HepG2 (cell line): ENCODE measurements around the gene SLC35B2. TPM values are rescaled to one million over a fixed set of nuclear protein-coding genes. Genes with fewer than 3 reads are reported as not detected.

Experiments used
- AKAP8 ChIP-seq: sonication (generic); formaldehyde crosslinking; IDR thresholded peaks from 2 replicates; pipeline ENCODE4 v1.5.1; 2020; ENCODE audit warnings: mild to moderate bottlenecking, missing genetic modification reagents
- ARNT ChIP-seq: fragments of 450-650 bp; IDR thresholded peaks from 2 replicates; pipeline ENCODE4 v1.6.1; 2017
- BCL6 ChIP-seq: IDR thresholded peaks from 2 replicates; pipeline ENCODE4 v1.6.1; 2016; ENCODE audit warnings: missing genetic modification reagents, missing compliant biosample characterization
- BORCS8-MEF2B ChIP-seq: sonication (generic); formaldehyde crosslinking; IDR thresholded peaks from 2 replicates; pipeline ENCODE4 v1.8.0; 2022; ENCODE audit warnings: mild to moderate bottlenecking, missing genetic modification reagents
- FOXC1 ChIP-seq: sonication (generic); formaldehyde crosslinking; IDR thresholded peaks from 2 replicates; pipeline ENCODE4 v1.8.0; 2022; ENCODE audit warnings: mild to moderate bottlenecking, missing genetic modification reagents, borderline replicate concordance
- HNRNPL ChIP-seq: fragments of 200-400 bp; formaldehyde crosslinking; IDR thresholded peaks from 2 replicates; pipeline ENCODE4 v1.6.1; 2017; ENCODE audit warnings: mild to moderate bottlenecking, low read depth, low read length
- IKZF5 ChIP-seq: IDR thresholded peaks from 2 replicates; pipeline ENCODE4 v1.6.1; 2018; ENCODE audit warnings: missing genetic modification reagents, mild to moderate bottlenecking, missing compliant biosample characterization
- KDM2A ChIP-seq: sonication (generic); formaldehyde crosslinking; IDR thresholded peaks from 2 replicates; pipeline ENCODE4 v1.4.0; 2020; ENCODE audit warnings: low read depth, missing genetic modification reagents, borderline replicate concordance
- KDM3A ChIP-seq: IDR thresholded peaks from 2 replicates; pipeline ENCODE4 v1.6.1; 2018; ENCODE audit warnings: low read depth, missing compliant biosample characterization
- MAX ChIP-seq: IDR thresholded peaks from 2 replicates; pipeline ENCODE4 v1.6.1; 2012; ENCODE audit warnings: inconsistent platforms
- POLR2AphosphoS2 ChIP-seq: IDR thresholded peaks from 2 replicates; pipeline ENCODE4 v1.6.1; 2011; ENCODE audit warnings: low read depth, low read length, improper control_type of control experiment
- POLR2G ChIP-seq: fragments of 200-400 bp; formaldehyde crosslinking; IDR thresholded peaks from 2 replicates; pipeline ENCODE4 v1.6.1; 2018; ENCODE audit warnings: mild to moderate bottlenecking, low read depth, low read length, moderate library complexity
- RCOR2 ChIP-seq: IDR thresholded peaks from 2 replicates; pipeline ENCODE4 v1.6.1; 2016; ENCODE audit warnings: missing biosample characterization, missing genetic modification reagents
- SALL1 ChIP-seq: sonication (generic); formaldehyde crosslinking; IDR thresholded peaks from 2 replicates; pipeline ENCODE4 v1.8.0; 2022; ENCODE audit warnings: mild to moderate bottlenecking, missing genetic modification reagents
- SAP130 ChIP-seq: IDR thresholded peaks from 2 replicates; pipeline ENCODE4 v1.6.1; 2016; ENCODE audit warnings: low read depth
- TBX2 ChIP-seq: sonication (generic); formaldehyde crosslinking; IDR thresholded peaks from 2 replicates; pipeline ENCODE4 v1.5.0; 2020; ENCODE audit warnings: missing genetic modification reagents, mild to moderate bottlenecking, borderline replicate concordance
- ZBED4 ChIP-seq: sonication (generic); formaldehyde crosslinking; IDR thresholded peaks from 2 replicates; pipeline ENCODE4 v1.4.0; 2020; ENCODE audit warnings: missing genetic modification reagents, borderline replicate concordance
- ZFP91 ChIP-seq: sonication (generic); formaldehyde crosslinking; IDR thresholded peaks from 2 replicates; pipeline ENCODE4 v1.9.0; 2022; ENCODE audit warnings: missing genetic modification reagents, mild to moderate bottlenecking, borderline replicate concordance
- ZNF614 ChIP-seq: IDR thresholded peaks from 2 replicates; pipeline ENCODE4 v1.6.1; 2018; ENCODE audit warnings: missing biosample characterization, missing genetic modification reagents, inconsistent platforms, borderline replicate concordance
- ZNF891 ChIP-seq: sonication (generic); formaldehyde crosslinking; IDR thresholded peaks from 2 replicates; pipeline ENCODE4 v1.5.0; 2020; ENCODE audit warnings: mild to moderate bottlenecking, missing genetic modification reagents
- ZSCAN21 ChIP-seq: sonication (generic); formaldehyde crosslinking; IDR thresholded peaks from 2 replicates; pipeline ENCODE4 v1.8.0; 2022; ENCODE audit warnings: mild to moderate bottlenecking, missing genetic modification reagents, moderate library complexity, borderline replicate concordance
- polyA plus RNA-seq, 8 experiments: library from polyadenylated mRNA; depleted of rRNA in 3 of 8; stranded (reverse) in 7 of 8; unstranded in 1 of 8; fragments of >200 nt; fragmentation: Illumina TruSeq in 4 of 8; extraction: Trizol in 4 of 8; gene quantifications; 2 replicates each; pipeline versions ENCODE4 v1.2.1 to v1.2.3, GENCODE V29; 2011 to 2016; ENCODE audit warnings: low read depth in 4 of 8, missing spikeins in 1 of 8, mixed read lengths in 1 of 8; ENCODE audit not compliant: insufficient read depth in 1 of 8
- total RNA-seq, 5 experiments: library from RNA; depleted of rRNA; stranded (reverse); fragments of >200 nt; fragmentation: Illumina TruSeq; extraction: Trizol; gene quantifications; 2 replicates each; pipeline ENCODE4 v1.2.3, GENCODE V29; 2016; ENCODE audit warnings: low read depth in 1 of 5

The SLC35B2 gene
- total and polyA plus RNA-seq, 2 of the 13 experiments (the other 11 are each of a cell fraction or from before 2014, with no cell fraction given), result 61.1 to 148 TPM

DNA sequence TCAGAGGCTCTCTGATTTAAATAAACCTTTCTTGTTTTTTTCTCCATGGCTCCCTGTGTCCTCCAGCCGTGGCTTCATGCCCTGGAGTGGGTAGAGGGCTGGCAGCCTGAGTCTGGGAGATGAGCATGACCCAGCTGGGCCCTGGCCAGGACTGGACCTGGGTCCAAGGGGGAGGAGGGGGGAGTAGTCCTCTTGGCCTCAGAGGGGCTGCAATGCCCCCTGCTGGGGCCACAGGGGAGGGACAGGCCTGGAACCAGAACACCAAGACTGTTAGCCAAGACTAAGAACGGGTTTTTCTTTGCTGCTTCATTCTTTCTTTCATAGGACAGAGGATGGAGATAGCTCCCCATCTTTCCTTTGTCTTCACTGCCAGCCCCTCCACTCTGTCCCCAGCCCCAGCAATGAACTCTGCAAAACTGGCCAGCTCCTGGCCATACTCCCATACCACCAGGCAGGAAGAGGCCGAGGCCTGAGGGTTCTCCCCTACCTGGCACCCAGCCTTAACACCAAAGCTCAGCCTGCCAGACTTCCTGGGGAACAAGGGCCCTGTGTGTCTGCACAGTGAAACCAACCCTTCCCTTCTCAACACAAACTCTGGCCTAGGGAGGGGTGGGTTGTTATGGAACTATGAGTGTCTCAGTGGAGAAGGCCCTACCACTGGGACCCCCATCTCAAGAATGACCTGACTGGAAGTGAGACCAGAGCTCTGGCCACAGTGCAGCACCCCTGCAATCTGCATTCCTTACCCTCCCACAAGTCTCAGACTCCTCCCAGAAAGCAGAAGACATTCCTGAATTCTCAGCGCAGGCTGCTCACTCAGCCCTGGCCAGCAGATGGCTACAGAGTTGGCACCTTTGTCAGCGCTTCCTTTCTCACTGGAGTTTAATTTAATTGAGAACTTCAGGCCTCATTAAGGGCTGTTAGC lies 23.0 kb downstream of the SLC35B2 start (continued):
- TF ChIP-seq ZBED4 (CRISPR knock-in tag) (peak; percentile 99), SALL1 (CRISPR knock-in tag) (peak; percentile 85), POLR2AphosphoS2 (no peak), HNRNPL (peak; percentile 76), SAP130 (CRISPR knock-in tag) (peak; percentile 72), POLR2G (no peak), BCL6 (0 out of 2 replicates have a peak, but pooled peaks have one; percentile 25), KDM3A (CRISPR knock-in tag) (peak; percentile 92), BORCS8-MEF2B (peak; percentile 88; the same call in 1 of the 2 replicates), KDM2A (CRISPR knock-in tag) (peak; percentile 71; the same call in 1 of the 2 replicates), ZFP91 (CRISPR knock-in tag) (peak; percentile 67; the same call in 1 of the 2 replicates), AKAP8 (CRISPR knock-in tag) (0 out of 2 replicates have a peak, but pooled peaks have one; percentile 54), ZNF614 (CRISPR knock-in tag) (peak; percentile 62; the same call in 1 of the 2 replicates), ARNT (no peak), ZSCAN21 (peak; percentile 33; the same call in 1 of the 2 replicates), ZNF891 (no peak), TBX2 (peak; percentile 55; the same call in 1 of the 2 replicates), MAX (peak; percentile 19; the same call in 1 of the 2 replicates), IKZF5 (CRISPR knock-in tag) (peak; percentile 68; the same call in 1 of the 2 replicates), FOXC1 (CRISPR knock-in tag) (peak; percentile 83; the same call in 1 of the 2 replicates), RCOR2 (CRISPR knock-in tag) (peak; percentile 44; the same call in 1 of the 2 replicates)
- TF ChIP-seq, all 625 proteins: peak for 140
